Activated T-cell treated with anti-CD3 and anti-CD28 coated beads for 4 hours (primary cell): ENCODE data around the gene SUPT3H.

Source experiments
- DNase-seq: peaks from one replicate; pipeline ENCODE4 v3.0.0-alpha.2; 2020

The SUPT3H gene

DNA sequence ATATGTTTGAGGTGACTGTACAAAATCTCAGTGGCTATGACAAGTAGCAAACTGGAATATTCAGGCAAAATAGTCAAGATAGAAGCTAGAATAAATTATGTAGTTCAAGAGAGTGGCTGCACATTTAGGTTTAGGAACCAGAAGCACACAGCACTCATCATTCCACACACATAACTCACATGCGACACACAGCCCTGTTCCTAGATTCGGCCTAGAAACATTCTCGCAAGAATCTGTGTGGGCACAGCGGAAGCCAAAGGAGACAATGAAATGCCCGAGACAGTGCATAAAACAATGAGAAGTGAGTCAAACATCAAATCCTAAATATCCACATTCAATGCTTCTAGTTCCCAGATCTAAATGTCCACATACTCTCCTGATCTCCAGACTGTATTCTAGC lies 9.5 kb upstream of the SUPT3H start:
- no peak for DNase-seq

DNA sequence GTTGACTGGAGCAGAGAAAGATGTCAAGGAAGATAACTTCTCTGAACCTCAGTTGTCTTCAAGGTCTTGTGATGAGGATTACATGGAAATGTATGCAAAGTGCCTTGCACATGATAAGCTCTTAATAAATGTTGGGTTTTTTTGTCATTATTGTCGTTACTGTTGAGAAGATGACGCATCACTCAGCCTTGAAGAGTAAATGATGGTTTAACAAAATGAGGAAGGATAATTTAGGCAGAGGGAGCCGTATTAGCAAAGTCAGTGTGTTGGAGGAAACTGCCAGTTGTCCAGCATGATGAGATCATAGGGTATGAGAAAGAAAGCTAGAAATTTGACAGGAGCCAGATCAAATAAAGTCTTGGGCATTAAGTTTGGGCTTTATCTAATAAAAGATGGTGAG lies 8.8 kb upstream of the SUPT3H start:
- no peak for DNase-seq

DNA sequence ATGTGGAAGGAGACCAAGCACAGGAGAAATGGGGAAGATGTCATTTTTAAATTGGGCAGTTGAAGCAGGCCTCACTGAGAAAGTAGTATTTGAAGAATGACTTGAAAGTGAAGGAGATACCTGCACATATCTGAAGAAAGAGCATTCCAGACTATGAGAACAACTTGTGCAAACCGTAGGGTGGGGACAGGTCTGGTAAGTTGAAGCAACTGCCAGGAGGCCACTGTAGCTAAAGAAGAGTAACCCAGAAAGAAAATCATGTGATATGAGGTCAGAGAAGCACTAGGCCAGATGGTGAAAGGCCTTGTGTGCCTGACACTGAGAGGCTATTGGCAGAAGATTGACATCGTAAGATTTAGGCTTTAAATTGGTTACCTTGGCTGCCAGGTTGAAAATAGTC lies 4.7 kb upstream of the SUPT3H start:
- DNase-seq, result no peak

DNA sequence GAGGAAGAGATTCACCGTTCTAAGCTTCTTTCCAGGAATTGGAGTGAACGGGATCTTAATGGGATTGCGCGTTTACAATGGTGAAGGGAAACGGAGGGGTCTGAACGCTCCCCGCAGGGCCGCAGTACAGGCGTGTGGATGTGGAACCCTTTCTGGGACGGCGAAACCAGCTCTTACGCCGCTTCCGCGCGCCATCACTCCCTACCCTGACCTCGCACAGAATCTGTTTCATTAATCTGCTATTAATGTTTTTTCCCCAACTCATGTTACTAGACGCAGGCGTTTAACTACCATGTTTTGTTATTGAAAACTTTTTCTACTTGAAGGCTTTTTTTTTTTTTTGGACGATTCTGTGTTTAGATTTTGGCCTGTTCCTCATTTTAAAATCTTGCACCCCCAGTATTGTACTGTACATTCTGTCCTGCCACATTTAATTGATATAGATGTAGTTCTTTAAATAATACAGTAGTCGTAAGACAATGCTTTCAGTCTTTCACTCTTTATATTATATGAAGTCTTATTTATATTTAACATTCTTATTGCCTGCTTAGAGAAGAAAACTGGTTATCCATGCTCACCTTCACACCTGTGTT lies 696 bp upstream of the SUPT3H start:
- no peak for DNase-seq

DNA sequence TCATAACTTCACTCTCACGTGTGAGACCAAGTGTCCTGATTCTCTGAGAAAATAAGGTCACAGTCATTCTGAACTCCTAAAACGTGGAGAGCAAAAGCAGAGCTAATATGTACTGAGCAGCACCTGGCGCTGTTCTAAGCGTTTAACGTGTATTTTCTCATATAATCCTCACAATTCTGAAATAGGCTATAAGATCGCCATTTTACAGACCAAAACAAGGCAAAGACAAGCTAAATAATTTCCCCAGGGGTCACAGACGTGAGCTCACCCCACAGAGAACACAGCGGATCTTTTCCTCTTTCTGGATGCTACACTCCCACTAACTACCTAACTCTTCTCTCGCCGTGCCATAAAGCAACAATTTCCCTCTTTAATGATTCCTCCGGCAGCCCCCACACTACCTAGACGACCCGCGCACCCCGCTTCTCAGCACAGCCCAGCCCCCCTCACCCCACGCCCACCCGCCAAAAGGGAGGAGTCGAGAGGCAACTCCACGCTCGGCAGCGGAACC lies 636 bp downstream of the SUPT3H start:
- DNase-seq, result peak; percentile 79

DNA sequence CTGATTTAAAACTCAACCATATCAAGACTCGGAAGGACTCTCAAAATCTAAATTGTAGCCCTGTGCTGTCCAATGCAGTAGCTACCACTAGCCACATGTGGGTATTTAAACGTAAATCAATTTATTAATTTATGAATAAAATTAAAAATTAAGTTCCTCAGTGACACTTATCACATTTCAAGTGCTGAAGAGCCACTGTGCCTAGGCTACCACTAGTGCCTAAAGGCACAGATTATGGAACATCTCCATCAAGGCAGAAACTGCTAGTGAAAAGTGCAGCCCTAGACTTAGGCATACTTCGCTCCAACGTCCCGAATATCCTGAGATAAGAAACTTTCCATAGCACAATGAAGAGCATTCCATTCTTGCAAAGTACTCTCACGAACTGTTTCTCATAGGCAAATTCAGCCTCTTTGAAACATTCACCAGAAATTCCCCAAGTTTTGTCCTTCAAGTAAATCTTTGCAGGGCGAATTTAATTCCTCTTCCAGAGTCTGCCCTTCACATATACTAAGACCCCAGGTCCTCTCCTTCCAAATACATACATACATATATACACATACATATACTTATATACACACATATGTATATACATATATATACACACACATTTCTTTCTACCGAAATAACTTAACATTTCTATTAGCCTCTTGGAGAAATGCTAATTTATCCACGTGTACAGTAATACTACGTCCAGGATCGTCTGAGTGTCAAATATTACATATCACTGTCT lies 1.3 kb downstream of the SUPT3H start:
- no peak for DNase-seq

DNA sequence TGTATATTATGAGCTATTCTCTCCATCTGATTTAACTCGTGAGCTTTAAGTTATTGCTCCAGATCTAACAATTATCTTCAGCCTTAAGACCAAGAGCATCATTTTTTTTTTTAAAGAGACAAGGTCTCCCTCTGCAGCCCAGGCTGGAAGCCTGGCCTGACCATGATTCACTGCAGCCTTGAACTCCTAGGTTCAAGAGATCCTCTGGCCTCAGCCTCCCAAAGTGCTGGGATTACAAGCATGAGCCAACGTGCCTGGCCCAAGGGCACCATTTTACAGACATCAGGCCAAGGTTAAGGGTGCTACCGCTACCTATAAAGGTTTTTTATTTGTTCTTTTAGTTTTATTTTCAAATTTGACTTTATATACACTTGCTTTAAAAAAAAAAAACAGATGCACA lies 2.3 kb downstream of the SUPT3H start:
- no peak for DNase-seq

DNA sequence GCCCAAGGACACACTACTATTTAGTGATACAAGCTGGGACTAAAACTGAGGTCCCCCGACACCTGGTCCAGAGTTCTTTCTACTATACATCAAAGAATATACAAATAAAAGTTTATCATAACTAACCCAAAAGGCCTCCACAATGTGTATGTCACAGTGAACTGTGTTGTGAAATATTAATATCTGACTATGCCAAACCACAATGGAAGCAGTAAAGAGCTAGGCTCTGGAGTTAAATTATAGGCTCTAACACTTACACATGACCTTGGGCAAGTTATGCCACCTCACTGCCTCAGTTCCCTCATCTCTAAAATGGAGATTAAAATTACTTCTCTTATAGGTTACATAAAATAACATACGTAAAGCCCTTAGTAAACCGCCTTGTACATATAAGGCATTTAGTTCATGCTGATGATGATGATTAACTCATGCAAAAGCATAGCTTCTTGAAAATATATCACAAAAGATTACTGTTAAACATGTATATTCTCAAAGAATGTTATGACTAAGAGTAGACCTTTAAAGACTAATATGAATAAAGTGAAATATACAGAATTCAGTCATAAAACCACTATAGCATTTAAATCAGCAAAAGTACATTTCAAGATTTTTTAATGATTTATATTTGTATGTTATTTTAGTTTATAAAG lies 5.7 kb downstream of the SUPT3H start:
- no peak for DNase-seq

DNA sequence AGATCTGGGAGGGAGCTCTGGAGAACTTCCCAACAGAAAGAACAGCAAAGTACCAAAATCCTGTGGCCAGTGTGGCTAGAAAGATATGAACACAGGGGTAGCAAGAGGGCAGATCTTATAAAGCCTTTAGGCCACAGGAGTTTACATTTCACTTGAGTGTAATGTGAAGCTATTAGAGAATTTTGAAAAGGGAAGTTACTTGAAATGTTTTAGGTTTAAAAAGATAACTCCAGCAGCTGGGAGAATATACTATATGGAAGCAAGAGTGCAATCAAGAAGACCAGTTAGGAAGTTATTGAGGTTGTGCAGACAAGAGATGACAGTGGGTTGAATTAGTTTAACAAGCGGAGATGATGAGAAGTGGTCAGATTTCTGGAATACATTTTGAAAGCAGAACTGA lies 7.9 kb downstream of the SUPT3H start:
- DNase-seq, result no peak

DNA sequence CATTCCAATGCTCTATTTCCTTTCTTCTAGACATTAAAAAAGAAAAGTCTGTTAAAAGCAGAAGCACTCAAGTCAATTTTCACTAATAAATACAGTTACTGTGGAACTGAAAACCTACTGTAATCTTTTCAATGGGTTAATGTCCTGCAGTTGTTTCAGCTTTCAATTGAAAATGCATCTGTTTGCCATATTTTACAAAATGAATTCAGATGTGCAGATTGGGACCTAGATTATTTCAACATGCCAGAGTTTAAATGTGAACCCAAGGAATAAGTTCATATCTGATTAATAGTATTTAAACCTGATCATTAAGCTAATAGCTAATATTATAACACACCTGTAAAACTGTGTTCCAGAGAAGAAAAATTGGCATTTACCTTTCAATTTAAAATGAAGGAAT lies 9.7 kb downstream of the SUPT3H start:
- no peak for DNase-seq

DNA sequence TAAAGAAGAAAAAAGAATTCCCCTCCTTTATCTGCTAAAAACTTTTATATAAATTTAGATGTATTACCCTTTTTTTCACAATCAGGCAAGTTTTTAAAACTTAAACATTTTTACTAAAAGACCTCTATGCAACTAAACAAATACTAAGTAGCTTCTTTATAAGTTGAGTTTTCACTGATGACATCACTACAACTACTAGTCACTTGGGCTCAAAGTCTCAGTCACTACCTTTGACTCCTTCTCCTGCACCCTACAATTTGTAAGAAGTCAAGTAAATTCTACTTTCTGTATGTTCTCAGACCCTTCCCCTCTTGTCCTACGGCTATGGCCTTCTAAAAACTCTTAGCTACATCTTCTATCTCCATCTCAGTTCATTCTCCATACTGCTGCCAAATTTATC lies 11.2 kb downstream of the SUPT3H start:
- DNase-seq, result no peak

DNA sequence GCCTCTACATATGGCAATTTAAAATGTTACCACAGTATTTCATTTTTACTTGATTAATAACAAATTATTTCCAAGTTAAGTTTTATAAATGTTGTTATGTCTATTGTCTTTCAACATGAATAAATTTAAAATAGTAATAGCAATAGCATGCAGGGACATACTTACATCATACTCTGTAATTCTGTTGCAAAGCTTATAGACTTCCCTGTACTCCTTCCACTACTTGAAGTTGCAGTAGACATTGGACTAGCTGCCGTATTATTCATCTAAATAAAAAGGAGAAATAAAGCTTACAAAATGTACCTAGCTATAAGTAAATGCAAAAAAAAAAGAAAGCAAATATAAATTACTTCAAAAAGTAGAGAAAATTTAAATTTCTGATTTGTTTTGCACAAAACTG lies 12.7 kb downstream of the SUPT3H start:
- DNase-seq, result no peak

DNA sequence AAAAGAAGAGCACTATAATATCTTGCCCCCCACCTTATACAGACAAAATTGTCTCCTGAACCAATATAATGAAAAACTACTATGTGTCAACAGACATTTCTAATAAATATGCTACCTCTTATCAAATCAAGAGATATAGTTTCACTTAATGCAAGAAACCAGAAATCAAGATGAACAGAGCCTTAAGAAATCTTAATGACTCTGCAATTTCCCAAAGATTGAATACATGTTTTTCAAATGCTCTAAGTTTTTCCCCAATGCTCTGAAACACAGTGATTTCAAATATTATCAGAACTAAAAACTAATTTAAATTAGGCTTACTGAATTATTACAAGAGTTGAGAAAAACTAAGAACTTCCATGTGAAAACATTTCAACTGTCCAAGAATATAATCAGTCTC lies 13.3 kb downstream of the SUPT3H start:
- DNase-seq, result no peak

DNA sequence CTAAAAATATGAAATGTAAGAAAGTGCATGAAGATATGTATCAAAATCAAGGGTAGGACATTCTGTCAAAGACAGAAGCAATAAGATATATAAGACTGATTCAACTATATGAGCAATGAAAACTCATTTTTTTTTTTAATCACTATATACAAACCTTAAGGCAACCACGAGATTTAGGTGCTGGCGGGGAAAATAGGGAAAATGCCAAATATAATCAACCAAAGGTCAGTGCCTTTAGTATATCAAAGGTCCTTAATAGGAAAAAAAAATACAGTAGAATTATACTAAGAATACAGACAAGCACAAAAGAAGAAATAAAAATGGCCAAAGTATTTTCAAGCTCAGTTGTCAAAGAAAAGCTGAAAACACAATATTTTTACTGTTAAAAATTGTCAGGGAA lies 24.1 kb downstream of the SUPT3H start:
- DNase-seq, result no peak

DNA sequence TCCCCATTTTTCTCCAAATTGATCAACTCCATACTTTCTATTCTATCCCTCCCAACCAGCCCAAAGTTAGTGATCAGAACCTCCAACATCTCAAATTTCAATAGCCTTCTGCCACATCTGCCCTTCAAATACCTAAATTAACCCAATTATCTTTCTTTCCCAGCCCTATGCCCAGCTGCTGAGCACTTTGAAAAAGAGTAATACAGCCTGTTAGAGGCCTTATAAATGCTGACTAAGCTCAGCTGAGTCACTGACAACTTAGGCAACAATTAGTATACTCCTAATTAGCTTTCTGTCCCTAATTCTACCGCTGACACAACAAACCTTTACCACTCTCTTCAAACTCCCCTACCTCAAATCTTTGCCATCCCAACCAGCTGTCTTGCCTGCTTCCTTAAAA lies 26.1 kb downstream of the SUPT3H start:
- no peak for DNase-seq

DNA sequence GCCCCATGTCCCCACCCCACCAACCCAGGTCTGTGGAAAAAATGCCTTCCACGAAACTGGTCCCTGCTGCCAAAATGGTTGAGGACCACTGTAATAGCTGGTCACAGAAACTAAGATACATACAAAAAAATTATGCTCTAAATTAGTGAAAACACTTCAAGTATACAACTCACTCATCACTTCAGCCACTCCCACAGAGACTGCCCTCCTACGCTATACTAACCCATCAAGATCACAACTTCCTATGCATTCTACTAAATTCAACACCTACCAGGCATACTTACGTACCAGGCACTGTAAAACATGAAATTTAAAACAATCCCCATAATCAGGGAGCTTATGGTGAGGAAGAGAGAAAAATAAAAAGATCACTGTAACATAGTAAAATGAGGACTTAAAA lies 26.7 kb downstream of the SUPT3H start:
- no peak for DNase-seq

DNA sequence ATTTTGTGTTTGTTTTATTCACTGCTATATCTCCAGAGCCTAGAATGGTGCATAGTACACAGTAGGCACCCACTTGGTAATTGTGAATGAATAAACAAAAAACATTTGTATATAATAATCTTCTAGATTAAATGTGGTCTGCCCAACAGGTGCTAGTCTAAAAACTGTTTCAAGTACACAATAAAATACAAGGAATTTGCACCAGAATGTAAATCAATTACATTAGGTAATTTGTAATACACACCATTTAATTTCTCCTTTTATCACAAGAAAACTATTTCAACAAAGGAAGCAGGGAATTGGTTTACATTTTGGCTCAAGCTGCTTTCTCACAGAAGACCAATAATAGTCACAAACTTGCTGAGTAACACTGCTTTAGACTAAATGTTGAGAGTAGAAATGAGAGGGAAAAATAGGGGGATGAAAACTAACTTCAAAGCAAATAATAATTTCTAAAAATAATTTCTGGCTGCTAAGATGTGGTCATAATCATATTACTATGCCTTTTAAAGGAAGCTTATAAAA lies 27.5 kb downstream of the SUPT3H start:
- DNase-seq, result no peak

DNA sequence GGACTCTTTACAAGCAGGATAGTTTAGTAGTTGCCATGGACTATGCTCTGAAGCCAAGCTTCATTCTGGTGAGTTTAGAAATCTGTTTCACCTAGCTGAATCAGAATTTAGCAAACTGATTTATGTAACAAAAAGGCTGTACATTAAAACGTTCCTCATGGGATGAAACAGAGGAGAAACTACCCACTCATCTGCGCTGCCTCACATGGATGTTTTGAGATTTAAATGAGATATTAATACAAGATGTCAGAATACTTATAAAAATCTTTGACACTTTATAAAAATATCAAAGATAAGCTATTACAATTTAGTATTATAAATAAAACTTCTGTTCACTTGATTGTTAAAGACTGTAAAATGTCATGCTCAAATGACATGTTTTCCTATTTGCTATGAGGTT lies 32.8 kb downstream of the SUPT3H start:
- no peak for DNase-seq

DNA sequence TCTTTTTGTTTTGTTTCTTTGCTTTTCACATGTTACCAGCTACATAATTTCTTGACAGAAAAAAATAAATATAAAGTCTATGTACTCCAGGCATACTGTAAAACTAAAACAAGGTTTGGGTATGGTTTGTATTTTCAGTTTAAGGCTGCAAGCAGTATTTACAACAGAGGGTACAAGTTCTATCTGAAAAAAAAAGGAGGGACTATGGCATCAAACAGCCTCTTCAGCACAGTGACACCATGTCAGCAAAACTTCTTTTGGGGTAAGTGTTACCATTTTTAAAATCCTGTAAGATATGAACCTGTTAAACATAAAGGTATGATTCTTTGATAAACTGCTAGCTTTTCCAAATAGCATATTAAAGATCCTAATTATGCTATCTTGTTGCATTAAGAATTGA lies 49.2 kb downstream of the SUPT3H start:
- no peak for DNase-seq

DNA sequence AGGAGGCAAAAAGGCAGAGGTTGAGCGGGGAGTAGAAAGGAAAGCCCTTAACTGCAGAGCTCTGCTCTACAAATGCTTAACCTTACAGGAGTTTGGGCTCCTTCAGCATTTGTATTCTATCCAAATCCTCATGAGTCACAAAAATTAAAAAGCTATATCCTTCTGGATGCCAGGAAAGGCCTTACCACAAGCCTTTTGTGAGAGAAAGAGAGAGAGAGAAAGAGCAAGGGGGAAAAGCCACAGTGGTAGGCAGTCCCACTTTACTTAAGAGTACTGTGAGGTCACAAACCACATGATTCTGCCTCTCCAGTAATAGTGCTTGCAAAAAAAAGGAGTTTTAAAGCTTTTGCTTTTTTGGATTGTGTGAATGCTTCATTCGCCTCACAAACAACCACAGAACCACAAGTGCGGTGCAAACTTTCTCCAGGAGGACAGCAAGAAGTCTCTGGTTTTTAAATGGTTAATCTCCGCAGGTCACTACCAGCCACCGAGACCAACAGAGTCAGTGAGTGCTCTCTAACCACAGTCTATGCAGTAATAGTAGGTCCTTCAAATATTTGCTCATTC lies 49.7 kb downstream of the SUPT3H start, which contains the start of gene RUNX2:
TSS of gene RUNX2 (plus strand) at position 375 of the 567 bp plus-strand sequence. CDS start 397 bp downstream, outside the sequence.
- no peak for DNase-seq

DNA sequence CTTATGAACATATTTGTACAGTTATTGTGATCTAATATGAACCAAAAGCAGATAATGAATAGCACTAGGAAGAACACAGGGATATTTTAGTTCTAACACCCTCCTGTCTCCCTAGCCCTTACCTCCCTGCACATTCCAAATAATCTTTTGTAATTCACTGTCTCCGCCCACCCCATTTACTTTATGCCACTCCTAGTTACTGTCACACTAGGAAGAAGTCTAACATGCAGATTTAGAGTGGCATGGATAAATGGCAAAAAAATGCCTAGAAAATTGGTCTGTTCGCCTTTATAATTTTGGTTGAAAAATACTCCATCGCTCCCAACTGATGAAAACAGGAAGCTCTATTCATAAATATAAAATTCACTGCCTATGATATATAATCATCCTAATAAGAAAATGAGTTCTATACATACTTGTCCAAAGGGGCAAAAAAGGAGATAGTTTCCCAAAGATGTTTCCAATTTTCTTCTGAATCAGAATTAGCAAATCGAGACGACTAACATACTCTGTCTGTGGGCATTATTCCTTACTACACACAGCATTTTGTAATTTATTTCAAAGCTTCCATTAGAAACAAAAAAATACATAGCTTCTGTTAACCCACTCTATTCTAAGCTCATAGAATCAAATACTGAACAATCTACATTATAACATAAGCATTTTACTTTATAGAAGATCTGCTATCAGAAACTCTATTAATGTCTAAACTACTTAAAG lies 50.9 kb downstream of the SUPT3H start:
- no peak for DNase-seq

DNA sequence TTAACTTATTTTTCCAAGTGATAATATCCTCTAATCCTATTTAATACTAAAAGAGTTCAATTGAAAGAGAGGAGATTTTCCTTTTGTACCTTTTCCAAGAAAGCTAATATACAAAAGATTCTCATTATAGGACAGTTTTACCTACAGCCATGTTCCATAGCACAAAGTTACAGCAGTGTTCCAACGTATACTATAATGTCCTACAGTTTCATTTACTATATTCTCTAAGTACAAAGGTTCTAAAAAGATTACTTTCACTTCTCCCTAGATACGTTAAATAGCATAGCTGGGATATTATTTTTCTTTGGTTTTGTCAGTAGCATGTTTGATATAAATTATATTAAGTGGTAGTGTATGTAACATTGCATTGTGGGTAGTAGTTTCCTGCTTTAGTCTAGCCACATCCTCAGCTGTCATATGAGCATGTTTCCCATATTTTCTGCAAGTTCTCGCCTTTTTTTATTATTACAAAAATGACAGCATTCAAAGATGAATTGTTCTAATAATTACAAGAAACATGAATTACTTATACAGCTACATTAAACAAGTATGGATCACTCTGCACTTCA lies 54.0 kb downstream of the SUPT3H start:
- DNase-seq, result no peak

DNA sequence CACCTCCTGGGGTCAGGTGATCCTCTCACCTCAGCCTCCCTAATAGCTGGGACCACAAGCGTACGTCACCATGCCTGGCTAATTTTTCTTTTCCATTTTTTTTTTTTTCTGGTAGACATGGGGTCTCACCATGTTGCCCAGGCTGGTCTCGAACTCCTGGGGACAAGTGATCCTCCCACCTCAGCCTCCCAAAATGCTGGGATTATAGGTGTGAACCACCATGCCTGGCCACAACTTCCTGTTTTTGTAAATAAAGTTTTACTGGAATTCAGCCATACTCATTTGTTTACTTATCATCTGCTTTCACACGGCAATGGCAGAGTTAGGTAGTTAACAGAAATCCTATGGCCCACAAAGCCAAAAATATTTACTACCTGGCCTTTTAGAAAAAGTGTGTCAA lies 57.4 kb downstream of the SUPT3H start:
- no peak for DNase-seq
